AG04449 (cell line): Measurements from ENCODE around the gene THSD4.

Experiments used
- CTCF ChIA-PET: fragments of 350-600 bp; formaldehyde crosslinking; extraction: SDS; loops from one replicate; lab custom pipeline; 2021; ENCODE audit warnings: antibody characterized with exemption; lab: Yijun Ruan, JAX
- POLR2A ChIA-PET: fragments of 400-600, 350-600 bp; formaldehyde crosslinking; extraction: SDS; loops from one replicate; lab custom pipeline; 2020; ENCODE audit warnings: antibody characterized with exemption, inconsistent platforms; lab: Yijun Ruan, JAX
- DNase-seq: peaks from one replicate; pipeline ENCODE4 v3.0.0-alpha.2; 2010; ENCODE audit warnings: low read depth, low spot score
- H3K4me3 ChIP-seq: 2 replicates; pipeline ENCODE4 v1.5.1; 2011; ENCODE audit warnings: low read depth, mild to moderate bottlenecking, control low read depth, low read length
- CTCF ChIP-seq: IDR thresholded peaks from one replicate; pipeline ENCODE4 v1.5.1; 2011; ENCODE audit warnings: mild to moderate bottlenecking, moderate library complexity, low read length, control low read depth, inconsistent platforms; ENCODE audit not compliant: insufficient read depth; ENCODE audit errors: missing control alignments

Gene THSD4

GRCh38 chr15:71601038-71601834 is 486.0 kb downstream of the THSD4 start:
- TF ChIP-seq CTCF, result no peak
- H3K4me3 ChIP-seq, result no peak overlapping the region
- ChIA-PET CTCF (interaction anchor here (1.4 to 3.8 kb wide), 2 partner anchors 10 to 26 kb away, joined by 5 to 13 read pairs; no protein-coding TSS in a partner anchor), POLR2A (no interaction called here)
- DNase-seq, result no peak

- POLR2A ChIA-PET, result no interaction called here
These were observed 488.1 kb downstream of the THSD4 start for GRCh38 chr15:71603379-71603778.

GRCh38 chr15:71607383-71607782 is 492.1 kb downstream of the THSD4 start:
- POLR2A ChIA-PET, result no interaction called here
- TF ChIP-seq CTCF, result no peak
- no peak overlapping the region for H3K4me3 ChIP-seq
- CTCF ChIA-PET, result no interaction called here
- DNase-seq, result no peak

More at GRCh38 chr15:71603379-71603778, 488.1 kb downstream of the THSD4 start:
- no peak for TF ChIP-seq CTCF
- DNase-seq, result no peak
- no peak overlapping the region for H3K4me3 ChIP-seq
- CTCF ChIA-PET, result no interaction called here

GRCh38 chr15:71610728-71611552 is 495.7 kb downstream of the THSD4 start:
- ChIA-PET CTCF (interaction anchor here (1.8 kb wide), 1 partner anchor 36 kb away, joined by 4 read pairs; no protein-coding TSS in a partner anchor), POLR2A (no interaction called here)
- H3K4me3 ChIP-seq, result no peak overlapping the region
- no peak for DNase-seq
- TF ChIP-seq CTCF, result no peak

- ChIA-PET POLR2A (no interaction called here), CTCF (interaction anchor here (1.8 kb wide), 1 partner anchor 37 kb away, joined by 4 read pairs; no protein-coding TSS in a partner anchor)
- DNase-seq, result no peak
- TF ChIP-seq CTCF, result no peak
- H3K4me3 ChIP-seq, result no peak overlapping the region
These were observed 496.5 kb downstream of the THSD4 start for GRCh38 chr15:71611553-71612396.
